Smooth muscle cell (in vitro differentiated cells): Measurements from ENCODE around the gene ERICH4. TPM values are rescaled to one million over a fixed set of nuclear protein-coding genes. Genes with fewer than 3 reads are reported as not detected.

ENCODE experiments used
- DNase-seq: peaks from one replicate; lab custom pipeline; 2025; ENCODE audit not compliant: unreplicated experiment; lab: John Stamatoyannopoulos, UW
- H2AFZ ChIP-seq: fragments of 200-600 bp; sonication (generic); 2 replicates; pipeline ENCODE4 v1.6.0; 2016; ENCODE audit warnings: antibody characterized with exemption, low read depth, mild to moderate bottlenecking
- H3F3A ChIP-seq: fragments of 200-600 bp; sonication (generic); 2 replicates; pipeline ENCODE4 v1.6.0; 2017; ENCODE audit warnings: antibody characterized with exemption, low read depth
- H3K27ac ChIP-seq: fragments of 200-600 bp; sonication (generic); 2 replicates; pipeline ENCODE4 v1.5.1; 2016; ENCODE audit warnings: low read depth, mild to moderate bottlenecking
- H3K27me3 ChIP-seq: fragments of 200-600 bp; sonication (generic); 2 replicates; pipeline ENCODE4 v1.6.1; 2016; ENCODE audit warnings: low read depth, mild to moderate bottlenecking
- H3K36me3 ChIP-seq: fragments of 200-600 bp; sonication (generic); 2 replicates; pipeline ENCODE4 v1.5.1; 2016; ENCODE audit warnings: low read depth
- H3K4me1 ChIP-seq: fragments of 200-600 bp; sonication (generic); 2 replicates; pipeline ENCODE4 v1.5.1; 2016; ENCODE audit warnings: low read depth
- H3K4me2 ChIP-seq: fragments of 200-600 bp; sonication (generic); 2 replicates; pipeline ENCODE4 v1.6.0; 2016; ENCODE audit warnings: mild to moderate bottlenecking
- H3K4me3 ChIP-seq: fragments of 200-600 bp; sonication (generic); 2 replicates; pipeline ENCODE4 v1.5.1; 2016; ENCODE audit warnings: mild to moderate bottlenecking
- H3K79me2 ChIP-seq: fragments of 200-600 bp; sonication (generic); 2 replicates; pipeline ENCODE4 v1.6.0; 2016; ENCODE audit warnings: low read depth, mild to moderate bottlenecking
- H3K9ac ChIP-seq: fragments of 200-600 bp; sonication (generic); 2 replicates; pipeline ENCODE4 v1.6.0; 2016; ENCODE audit warnings: low read depth
- H3K9me3 ChIP-seq: fragments of 200-600 bp; sonication (generic); replicated peaks from 2 replicates; pipeline ENCODE4 v1.5.1; 2016; ENCODE audit warnings: low read depth
- H4K20me1 ChIP-seq: fragments of 200-600 bp; sonication (generic); 2 replicates; pipeline ENCODE4 v1.6.0; 2016; ENCODE audit warnings: low read depth
- WGBS: methylation state at CpG from one replicate; pipeline ENCODE4 v1.1.7; 2016; ENCODE audit warnings: low lambda C conversion rate; 5-methylcytosine and 5-hydroxymethylcytosine counted together
- polyA plus RNA-seq: library from polyadenylated mRNA; unstranded; fragments of >200 nt; fragmentation: Nextera tagmentation; extraction: Ambion mirVana; gene quantifications from 2 replicates; pipeline ENCODE4 v1.2.1, GENCODE V29; 2016
- total RNA-seq: library from RNA; depleted of rRNA; stranded (reverse); fragments of >200 nt; gene quantifications from 2 replicates; pipeline ENCODE4 v1.2.3, GENCODE V29; 2014
- TF ChIP-seq, protein P1 (sequence below): fragments of 200-600 bp; sonication (generic); IDR thresholded peaks from 2 replicates; pipeline ENCODE4 v1.5.1; 2017; ENCODE audit warnings: borderline replicate concordance, mild to moderate bottlenecking, antibody characterized with exemption; ENCODE audit not compliant: insufficient read depth, poor library complexity, severe bottlenecking

Gene ERICH4
- total and polyA plus RNA-seq, 2 experiments from 2014 or later, result not detected

GRCh38 chr19:41435936-41436673 lies 6.9 kb upstream of the ERICH4 start:
- Histone ChIP-seq H3K36me3 (no peaks in the 10 kb centered on the region), H3K79me2 (peaks cover 7% of the 10 kb centered on the region), H3K9ac (no peak overlapping the region), H3K4me2 (no peak overlapping the region), H4K20me1 (no peaks in the 10 kb centered on the region), H3F3A (no peaks in the 10 kb centered on the region), H3K9me3 (no peaks in the 10 kb centered on the region), H3K4me3 (no peak overlapping the region), H3K27me3 (no peaks in the 10 kb centered on the region), H3K4me1 (no peaks in the 10 kb centered on the region), H2AFZ (no peak overlapping the region), H3K27ac (no peak overlapping the region)
- TF ChIP-seq, protein P1, sequence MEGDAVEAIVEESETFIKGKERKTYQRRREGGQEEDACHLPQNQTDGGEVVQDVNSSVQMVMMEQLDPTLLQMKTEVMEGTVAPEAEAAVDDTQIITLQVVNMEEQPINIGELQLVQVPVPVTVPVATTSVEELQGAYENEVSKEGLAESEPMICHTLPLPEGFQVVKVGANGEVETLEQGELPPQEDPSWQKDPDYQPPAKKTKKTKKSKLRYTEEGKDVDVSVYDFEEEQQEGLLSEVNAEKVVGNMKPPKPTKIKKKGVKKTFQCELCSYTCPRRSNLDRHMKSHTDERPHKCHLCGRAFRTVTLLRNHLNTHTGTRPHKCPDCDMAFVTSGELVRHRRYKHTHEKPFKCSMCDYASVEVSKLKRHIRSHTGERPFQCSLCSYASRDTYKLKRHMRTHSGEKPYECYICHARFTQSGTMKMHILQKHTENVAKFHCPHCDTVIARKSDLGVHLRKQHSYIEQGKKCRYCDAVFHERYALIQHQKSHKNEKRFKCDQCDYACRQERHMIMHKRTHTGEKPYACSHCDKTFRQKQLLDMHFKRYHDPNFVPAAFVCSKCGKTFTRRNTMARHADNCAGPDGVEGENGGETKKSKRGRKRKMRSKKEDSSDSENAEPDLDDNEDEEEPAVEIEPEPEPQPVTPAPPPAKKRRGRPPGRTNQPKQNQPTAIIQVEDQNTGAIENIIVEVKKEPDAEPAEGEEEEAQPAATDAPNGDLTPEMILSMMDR, result no peak
- 98% methylated on average over 19 of the region's 19 CpGs for WGBS
- DNase-seq, result no peak

DNA sequence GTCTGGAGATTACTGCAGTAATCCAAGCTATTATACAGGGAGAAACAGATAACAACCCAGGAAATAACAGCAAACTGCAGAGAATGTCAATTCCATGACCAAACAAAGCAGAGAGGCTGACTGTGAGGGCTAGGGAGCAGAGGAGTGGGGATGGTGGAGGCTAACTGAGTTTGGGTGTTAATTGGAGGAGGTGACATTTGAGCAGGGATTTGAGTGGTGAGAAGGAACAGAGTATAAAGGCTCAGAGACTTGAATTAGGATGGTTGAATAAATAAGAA lies 6.3 kb upstream of the ERICH4 start:
- H3K4me2 ChIP-seq, result no peak overlapping the region
- H3K27ac ChIP-seq, result no peak overlapping the region
- H3K9me3 ChIP-seq, result no peaks in the 10 kb centered on the region
- no peaks in the 10 kb centered on the region for H3K36me3 ChIP-seq
- no peak overlapping the region for H3K9ac ChIP-seq
- no peak for DNase-seq
- H3K79me2 ChIP-seq, result peaks cover 7% of the 10 kb centered on the region
- TF ChIP-seq, protein P1, result no peak
- no peaks in the 10 kb centered on the region for H3K27me3 ChIP-seq
- H3K4me3 ChIP-seq, result no peak overlapping the region
- no peaks in the 10 kb centered on the region for H4K20me1 ChIP-seq
- no peaks in the 10 kb centered on the region for H3F3A ChIP-seq
- no peaks in the 10 kb centered on the region for H3K4me1 ChIP-seq
- no peak overlapping the region for H2AFZ ChIP-seq

DNA sequence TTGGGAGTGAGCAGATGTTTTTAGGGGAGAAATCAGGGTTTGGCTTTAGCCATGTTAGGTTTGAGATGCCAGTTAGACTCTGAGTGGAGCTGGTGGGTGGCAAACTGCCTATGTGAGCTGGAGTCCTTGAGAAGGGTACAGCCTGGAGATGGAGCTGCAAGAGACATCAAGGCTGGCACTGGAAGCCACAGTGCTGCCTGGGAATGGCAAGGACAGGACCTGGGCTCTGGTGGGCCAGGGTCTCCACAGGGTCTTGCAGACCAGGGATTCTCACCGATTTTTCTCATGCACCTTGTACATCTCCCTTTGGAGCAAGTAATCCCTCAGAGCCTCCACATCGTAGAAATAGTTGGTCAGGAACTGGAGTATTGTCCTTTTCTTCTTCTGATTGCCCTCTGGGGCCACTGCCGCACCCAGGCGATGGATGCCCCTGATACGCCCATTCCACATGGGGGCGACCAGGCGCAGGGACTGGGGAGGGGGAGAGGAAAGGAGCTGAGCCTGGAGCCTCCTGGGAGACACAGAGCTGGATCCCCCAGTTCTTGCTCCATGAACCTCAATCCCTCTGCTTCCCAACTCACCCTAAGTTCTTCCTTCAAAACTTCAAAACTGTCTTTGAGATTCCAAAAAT lies 4.9 kb upstream of the ERICH4 start:
- WGBS, result 98% methylated on average over 7 of the region's 7 CpGs

More for the DNA sequence above, 4.9 kb upstream of the ERICH4 start:
- Histone ChIP-seq H3K9ac (no peak overlapping the region), H3K27ac (no peak overlapping the region), H3K4me2 (no peak overlapping the region), H3F3A (no peaks in the 10 kb centered on the region), H2AFZ (no peak overlapping the region), H3K79me2 (peaks cover 7% of the 10 kb centered on the region), H3K9me3 (no peaks in the 10 kb centered on the region), H3K4me3 (no peak overlapping the region), H3K4me1 (no peaks in the 10 kb centered on the region), H3K36me3 (no peaks in the 10 kb centered on the region), H3K27me3 (no peaks in the 10 kb centered on the region), H4K20me1 (no peaks in the 10 kb centered on the region)
- TF ChIP-seq, protein P1, result no peak
- DNase-seq, result no peak
